ENCODE measurements around the gene PHYKPL. TPM values are rescaled to one million over a fixed set of nuclear protein-coding genes. Genes with fewer than 3 reads are reported as not detected.

Gene PHYKPL
- polyA plus RNA-seq, 1 donor (not counting 4 experiments of a cell fraction or from before 2014, with no cell fraction given) = 38.8 TPM

- Histone ChIP-seq H4K20me1 (ENCODE audit: control insufficient read depth, extremely low read depth, insufficient read depth, low read length) (peaks cover 2% of the 10 kb centered on the region), H3K4me3 (ENCODE audit: control insufficient read depth in 2 of 3, extremely low read depth in 1 of 3, insufficient read depth in 2 of 3, low read depth in 1 of 3, low read length in 3 of 3) (no peak overlapping the region), H3K79me2 (ENCODE audit: control insufficient read depth, insufficient read depth, low read length) (no peaks in the 10 kb centered on the region), H3K27me3 (ENCODE audit: control insufficient read depth, extremely low read depth, insufficient read depth, low read length) (peaks cover 7% of the 10 kb centered on the region), H3K4me1 (ENCODE audit: control insufficient read depth, extremely low read depth, insufficient read depth, low read length) (peaks cover 4% of the 10 kb centered on the region), H3K36me3 (ENCODE audit: control insufficient read depth in 2 of 2, extremely low read depth in 1 of 2, insufficient read depth in 2 of 2, low read length in 2 of 2) (no peaks in the 10 kb centered on the region), H3K9me3 (ENCODE audit: control insufficient read depth, low read depth, low read length) (no peaks in the 10 kb centered on the region), H2AFZ (ENCODE audit: control insufficient read depth, low read length) (no peak overlapping the region), H3K27ac (ENCODE audit: control insufficient read depth, insufficient read depth, low read length) (no peak overlapping the region), H3K9me1 (ENCODE audit: control insufficient read depth, extremely low read depth, insufficient read depth, low read length) (no peaks in the 10 kb centered on the region), H3K9ac (ENCODE audit: control insufficient read depth, extremely low read depth, insufficient read depth, low read length) (no peak overlapping the region), H3K4me2 (ENCODE audit: control insufficient read depth, extremely low read depth, insufficient read depth, low read depth, low read length) (no peak overlapping the region)
- TF ChIP-seq, protein P1, sequence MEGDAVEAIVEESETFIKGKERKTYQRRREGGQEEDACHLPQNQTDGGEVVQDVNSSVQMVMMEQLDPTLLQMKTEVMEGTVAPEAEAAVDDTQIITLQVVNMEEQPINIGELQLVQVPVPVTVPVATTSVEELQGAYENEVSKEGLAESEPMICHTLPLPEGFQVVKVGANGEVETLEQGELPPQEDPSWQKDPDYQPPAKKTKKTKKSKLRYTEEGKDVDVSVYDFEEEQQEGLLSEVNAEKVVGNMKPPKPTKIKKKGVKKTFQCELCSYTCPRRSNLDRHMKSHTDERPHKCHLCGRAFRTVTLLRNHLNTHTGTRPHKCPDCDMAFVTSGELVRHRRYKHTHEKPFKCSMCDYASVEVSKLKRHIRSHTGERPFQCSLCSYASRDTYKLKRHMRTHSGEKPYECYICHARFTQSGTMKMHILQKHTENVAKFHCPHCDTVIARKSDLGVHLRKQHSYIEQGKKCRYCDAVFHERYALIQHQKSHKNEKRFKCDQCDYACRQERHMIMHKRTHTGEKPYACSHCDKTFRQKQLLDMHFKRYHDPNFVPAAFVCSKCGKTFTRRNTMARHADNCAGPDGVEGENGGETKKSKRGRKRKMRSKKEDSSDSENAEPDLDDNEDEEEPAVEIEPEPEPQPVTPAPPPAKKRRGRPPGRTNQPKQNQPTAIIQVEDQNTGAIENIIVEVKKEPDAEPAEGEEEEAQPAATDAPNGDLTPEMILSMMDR (optimal IDR thresholded peaks at IDR 0.05 in 1 of 3, IDR thresholded peaks at IDR 0.05 in 1 of 3, conservative IDR thresholded peaks at IDR 0.05 in 1 of 3; ENCODE audit: extremely low read depth in 1 of 3, insufficient read depth in 2 of 3, low read length in 3 of 3) = no peak
- TF ChIP-seq EZH2 (IDR thresholded peaks at IDR 0.05; ENCODE audit: low read length) = no peak
- dilution Hi-C loops (cut with MboI; ENCODE audit: extremely low pct_ligation_motif_present, low sequenced_read_pairs) = no loop called here
- FAIRE-seq = no peak
- DNase-seq (ENCODE audit: low read depth, low spot score) = no peak
These were observed 16.1 kb upstream of the PHYKPL start for GRCh38 chr5:178248750-178249149.

DNA sequence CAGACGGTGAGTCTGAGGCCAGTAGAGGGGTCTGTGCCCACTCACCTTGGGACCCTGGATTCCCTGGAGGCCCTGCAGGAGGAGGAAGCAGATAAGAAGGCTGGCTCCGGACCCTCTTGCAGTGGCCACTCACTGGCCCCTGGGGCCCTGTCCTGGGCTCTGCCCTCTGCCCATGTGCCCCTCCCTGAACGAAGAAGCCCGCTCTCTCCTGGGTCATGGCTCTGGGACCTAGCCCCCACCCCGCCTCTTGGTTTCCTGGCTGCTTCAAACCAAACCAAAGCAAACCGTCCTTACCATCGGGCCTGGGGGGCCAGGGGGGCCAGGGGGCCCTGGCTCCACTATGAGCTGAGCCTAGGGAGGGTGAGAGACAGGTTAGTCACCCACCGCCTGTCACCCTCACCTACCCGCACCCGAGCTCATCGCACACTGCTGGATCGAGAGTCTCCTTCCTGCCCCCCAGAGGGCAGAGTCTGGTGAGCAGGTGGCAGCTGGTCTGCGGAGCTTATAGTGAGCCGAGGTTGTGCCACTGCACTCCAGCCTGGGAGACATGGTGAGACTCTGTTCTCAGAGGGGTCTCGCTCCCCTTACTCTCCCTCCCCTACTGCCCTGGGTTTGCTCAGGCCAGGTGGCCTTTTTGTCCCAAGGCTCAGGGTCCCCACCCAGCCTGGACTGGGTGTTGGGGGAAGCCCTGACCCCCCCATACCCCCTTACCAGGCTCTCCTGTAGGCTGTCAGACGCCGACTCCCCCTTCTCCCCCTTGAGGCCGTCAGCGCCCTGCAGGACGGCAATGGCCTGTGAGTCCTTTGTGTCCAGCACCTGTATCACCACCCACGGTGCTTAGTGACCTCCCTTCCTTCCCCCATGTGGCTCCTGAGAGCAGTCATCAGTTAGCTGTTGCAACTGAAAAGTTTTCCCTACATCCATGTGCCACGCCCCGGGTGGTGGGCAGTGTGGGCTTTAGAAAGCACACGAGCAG is 15.2 kb upstream of the PHYKPL start:
- Histone ChIP-seq H4K20me1 (ENCODE audit: control insufficient read depth, extremely low read depth, insufficient read depth, low read length) (peaks cover 2% of the 10 kb centered on the region), H3K9me3 (ENCODE audit: control insufficient read depth, low read depth, low read length) (no peaks in the 10 kb centered on the region), H3K79me2 (ENCODE audit: control insufficient read depth, insufficient read depth, low read length) (no peaks in the 10 kb centered on the region), H3K27ac (ENCODE audit: control insufficient read depth, insufficient read depth, low read length) (no peak overlapping the region), H3K4me1 (ENCODE audit: control insufficient read depth, extremely low read depth, insufficient read depth, low read length) (peaks cover 4% of the 10 kb centered on the region), H3K9ac (ENCODE audit: control insufficient read depth, extremely low read depth, insufficient read depth, low read length) (no peak overlapping the region), H3K4me2 (ENCODE audit: control insufficient read depth, extremely low read depth, insufficient read depth, low read depth, low read length) (no peak overlapping the region), H3K9me1 (ENCODE audit: control insufficient read depth, extremely low read depth, insufficient read depth, low read length) (no peaks in the 10 kb centered on the region), H3K4me3 (ENCODE audit: control insufficient read depth in 2 of 3, extremely low read depth in 1 of 3, insufficient read depth in 2 of 3, low read depth in 1 of 3, low read length in 3 of 3) (no peak overlapping the region), H3K27me3 (ENCODE audit: control insufficient read depth, extremely low read depth, insufficient read depth, low read length) (peaks cover 7% of the 10 kb centered on the region), H3K36me3 (ENCODE audit: control insufficient read depth in 2 of 2, extremely low read depth in 1 of 2, insufficient read depth in 2 of 2, low read length in 2 of 2) (no peaks in the 10 kb centered on the region), H2AFZ (ENCODE audit: control insufficient read depth, low read length) (no peak overlapping the region)
- dilution Hi-C loops (cut with MboI; ENCODE audit: extremely low pct_ligation_motif_present, low sequenced_read_pairs) = no loop called here
- TF ChIP-seq EZH2 (IDR thresholded peaks at IDR 0.05; ENCODE audit: low read length) = no peak
- TF ChIP-seq, protein P1 (optimal IDR thresholded peaks at IDR 0.05 in 1 of 3, IDR thresholded peaks at IDR 0.05 in 1 of 3, conservative IDR thresholded peaks at IDR 0.05 in 1 of 3; ENCODE audit: extremely low read depth in 1 of 3, insufficient read depth in 2 of 3, low read length in 3 of 3) = no peak
- DNase-seq (ENCODE audit: low read depth, low spot score) (no peak), FAIRE-seq (no peak)
